Endothelial cell of umbilical vein (primary cell): ENCODE results near the gene DGKD. TPM values are rescaled to one million over a fixed set of nuclear protein-coding genes. Genes with fewer than 3 reads are reported as not detected.

Source experiments
- BruUV-seq: library from RNA; stranded (reverse); fragments of 400-500 nt; replicated peaks from 2 replicates; lab custom pipeline; 2021; lab: Mats Ljungman, UMichigan
- CTCF ChIA-PET: fragments of 300-600, 350-600 bp; sonication (Branson Sonifier 250); formaldehyde crosslinking; loops from one replicate; lab custom pipeline; 2021; ENCODE audit warnings: antibody characterized with exemption, inconsistent platforms; lab: Charles Lee
- POLR2A ChIA-PET: fragments of 300-600, 350-600 bp; sonication (Branson Sonifier 250); formaldehyde crosslinking; loops from one replicate; lab custom pipeline; 2021; ENCODE audit warnings: antibody characterized with exemption, inconsistent platforms; lab: Charles Lee
- DNase-seq: peaks from one replicate; pipeline ENCODE4 v3.0.0-alpha.2; 2011; ENCODE audit warnings: low read depth, low spot score
- FAIRE-seq: peaks from 2 replicates; lab custom pipeline; 2011; peaks lifted over from hg19 to GRCh38; lab: Jason Lieb, UNC
- H2AFZ ChIP-seq: 2 replicates; pipeline ENCODE4 v1.6.0; 2012; ENCODE audit warnings: low read depth, low read length, control low read depth, inconsistent platforms
- H3K27ac ChIP-seq: 2 replicates; pipeline ENCODE4 v1.5.1; 2011; ENCODE audit warnings: low read depth, mild to moderate bottlenecking, control low read depth, low read length, moderate library complexity; ENCODE audit not compliant: insufficient read depth
- H3K27me3 ChIP-seq, 2 experiments: 2 replicates each; pipeline versions ENCODE4 v1.6.0 to v1.6.1; 2011; ENCODE audit warnings: low read length in 2 of 2, mixed read lengths in 1 of 2; ENCODE audit not compliant: control insufficient read depth in 2 of 2, insufficient read depth in 2 of 2
- H3K36me3 ChIP-seq, 2 experiments: 2 replicates in 1 of 2; 3 replicates in 1 of 2; pipeline ENCODE4 v1.5.1; 2011; ENCODE audit warnings: low read length in 2 of 2, mild to moderate bottlenecking in 1 of 2, moderate library complexity in 1 of 2; ENCODE audit not compliant: control insufficient read depth in 2 of 2, insufficient read depth in 2 of 2; ENCODE audit errors: extremely low read depth in 1 of 2
- H3K4me1 ChIP-seq: 3 replicates; pipeline ENCODE4 v1.5.1; 2011; ENCODE audit warnings: mild to moderate bottlenecking, low read length; ENCODE audit not compliant: control insufficient read depth, insufficient read depth; ENCODE audit errors: extremely low read depth
- H3K4me2 ChIP-seq: 2 replicates; pipeline ENCODE4 v1.6.1; 2011; ENCODE audit warnings: low read length, control low read depth, mixed read lengths; ENCODE audit not compliant: insufficient read depth
- H3K4me3 ChIP-seq, 3 experiments: fragments of 200-600 bp in 1 of 3; sonication (generic), shearing (Covaris generic) in 1 of 3; replicated peaks in 1 of 3; 2 replicates each; pipeline ENCODE4 v1.5.1; 2011 to 2016; ENCODE audit warnings: control low read depth in 3 of 3, low read length in 3 of 3, mild to moderate bottlenecking in 2 of 3, inconsistent platforms in 1 of 3, low read depth in 1 of 3, moderate library complexity in 1 of 3; ENCODE audit not compliant: insufficient read depth in 1 of 3
- H3K79me2 ChIP-seq: 2 replicates; pipeline ENCODE4 v1.6.0; 2012; ENCODE audit warnings: low read length, inconsistent platforms; ENCODE audit not compliant: control insufficient read depth, insufficient read depth
- H3K9ac ChIP-seq: replicated peaks from 2 replicates; pipeline ENCODE3; 2011; ENCODE audit warnings: low read length, control low read depth; ENCODE audit not compliant: insufficient read depth; ENCODE audit errors: extremely low read depth
- H3K9me1 ChIP-seq: replicated peaks from 3 replicates; pipeline ENCODE4 v1.6.0; 2011; ENCODE audit warnings: mild to moderate bottlenecking, low read length; ENCODE audit not compliant: control insufficient read depth, insufficient read depth; ENCODE audit errors: extremely low read depth
- H3K9me3 ChIP-seq: replicated peaks from 2 replicates; pipeline ENCODE4 v1.5.1; 2012; ENCODE audit warnings: low read length, inconsistent platforms; ENCODE audit not compliant: control insufficient read depth, insufficient read depth
- H4K20me1 ChIP-seq: replicated peaks from 2 replicates; pipeline ENCODE3; 2011; ENCODE audit warnings: mild to moderate bottlenecking, low read length; ENCODE audit not compliant: control insufficient read depth, insufficient read depth; ENCODE audit errors: extremely low read depth
- EZH2 ChIP-seq: IDR thresholded peaks from 2 replicates; pipeline ENCODE4 v1.6.1; 2012; ENCODE audit warnings: borderline replicate concordance, low read depth, mild to moderate bottlenecking, moderate library complexity, low read length, inconsistent platforms; ENCODE audit not compliant: severe bottlenecking
- FOS ChIP-seq: IDR thresholded peaks from 2 replicates; pipeline ENCODE4 v1.6.1; 2011; ENCODE audit warnings: mild to moderate bottlenecking, low read length, moderate library complexity, borderline replicate concordance; ENCODE audit not compliant: insufficient read depth
- GATA2 ChIP-seq: IDR thresholded peaks from 2 replicates; pipeline ENCODE4 v1.7.0; 2011; ENCODE audit warnings: low read depth, mild to moderate bottlenecking, moderate library complexity, mixed read lengths, low read length; ENCODE audit not compliant: insufficient read length, insufficient read depth
- JUN ChIP-seq: IDR thresholded peaks from 2 replicates; pipeline ENCODE4 v1.6.1; 2011; ENCODE audit warnings: borderline replicate concordance, low read depth; ENCODE audit not compliant: insufficient read length, insufficient read depth
- MAX ChIP-seq: IDR thresholded peaks from 2 replicates; pipeline ENCODE4 v1.6.1; 2011; ENCODE audit not compliant: insufficient read depth, insufficient read length
- MYC ChIP-seq: IDR thresholded peaks from one replicate; pipeline ENCODE4 v1.6.1; 2011; ENCODE audit warnings: mild to moderate bottlenecking, low read depth, low read length
- POLR2A ChIP-seq: IDR thresholded peaks from 2 replicates; pipeline ENCODE4 v1.6.1; 2012; ENCODE audit warnings: low read depth, mild to moderate bottlenecking, control low read depth, low read length
- POLR2AphosphoS5 ChIP-seq: IDR thresholded peaks from 2 replicates; pipeline ENCODE4 v1.6.1; 2012; ENCODE audit warnings: low read depth, mild to moderate bottlenecking, control low read depth, low read length, moderate library complexity; ENCODE audit not compliant: insufficient read depth
- dilution Hi-C: fragments of 300-500 bp; cut with MboI; formaldehyde crosslinking; loops from one replicate; pipeline ENCODE4 v1.15.0; 2019; ENCODE audit warnings: low sequenced_read_pairs; ENCODE audit not compliant: extremely low pct_ligation_motif_present
- intact Hi-C: fragments of 100-400 bp; cut with micrococcal nuclease; formaldehyde crosslinking; loops from one replicate; pipeline ENCODE4 v1.10.0; 2022
- polyA plus RNA-seq, 4 experiments: library from polyadenylated mRNA; depleted of rRNA in 3 of 4; stranded (reverse) in 3 of 4; unstranded in 1 of 4; fragments of >200 nt; gene quantifications; 2 replicates each; pipeline versions ENCODE4 v1.2.1 to v1.2.3, GENCODE V29; 2011 to 2012; ENCODE audit warnings: missing spikeins in 1 of 4
- total RNA-seq: library from RNA; stranded (reverse); gene quantifications from 2 replicates; pipeline ENCODE4 v1.2.3, GENCODE V29; 2021
- TF ChIP-seq, protein P1 (sequence below), 2 donors: IDR thresholded peaks; 1 replicate in 1 of 2; 2 replicates in 1 of 2; pipeline ENCODE4 v1.5.1; 2011; ENCODE audit warnings: low read length in 2 of 2, mild to moderate bottlenecking in 2 of 2, moderate library complexity in 2 of 2, control low read depth in 1 of 2, inconsistent platforms in 1 of 2, low read depth in 1 of 2; ENCODE audit not compliant: insufficient read depth in 1 of 2; ENCODE audit errors: extremely low read depth in 1 of 2

DGKD gene
- total and polyA plus RNA-seq, 2 donors (not counting 3 experiments of a cell fraction or from before 2014, with no cell fraction given): 10.8 to 36.6 TPM

DNA sequence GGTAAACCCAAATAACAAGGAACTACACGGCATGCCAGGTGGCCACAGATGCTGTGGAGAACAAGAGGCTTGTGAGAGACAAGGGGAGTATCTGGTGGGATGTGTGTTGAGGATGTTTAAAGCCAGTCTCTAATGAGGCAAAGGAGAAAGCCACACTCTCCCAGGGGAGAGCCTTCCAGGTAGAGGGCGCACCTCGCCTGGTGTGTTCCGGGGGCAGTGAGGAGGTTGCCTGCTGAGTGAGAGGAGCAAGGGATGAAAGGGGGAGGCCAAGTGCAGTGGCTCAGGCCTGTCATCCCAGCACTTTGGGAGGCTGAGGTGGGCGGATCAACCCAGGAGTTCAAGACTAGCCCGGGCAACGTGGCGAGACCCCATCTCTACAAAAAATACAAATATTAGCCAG lies 30.4 kb upstream of the DGKD start:
- H3K4me1 ChIP-seq: no peaks in the 10 kb centered on the region
- no peak for FAIRE-seq
- DNase-seq: no peak

More for the DNA sequence above, 30.4 kb upstream of the DGKD start:
- H3K27me3 ChIP-seq: peaks cover 3% of the 10 kb centered on the region in 2 experiments
- H3K4me2 ChIP-seq: no peak overlapping the region
- H3K36me3 ChIP-seq: no peaks in the 10 kb centered on the region
- H2AFZ ChIP-seq: no peak overlapping the region
- H3K9me3 ChIP-seq: no peaks in the 10 kb centered on the region
- H4K20me1 ChIP-seq: no peaks in the 10 kb centered on the region
- no TSS peak for BruUV-seq
- intact Hi-C loops: no loop called here
- no peaks in the 10 kb centered on the region for H3K79me2 ChIP-seq
- dilution Hi-C loops: no loop called here
- H3K4me3 ChIP-seq: no peak overlapping the region
- no peak for TF ChIP-seq POLR2AphosphoS5
- TF ChIP-seq MAX: no peak
- no peak for TF ChIP-seq POLR2A
- TF ChIP-seq FOS: no peak
- no peak for TF ChIP-seq GATA2
- no peak for TF ChIP-seq EZH2
- no peak for TF ChIP-seq JUN
- TF ChIP-seq, protein P1, sequence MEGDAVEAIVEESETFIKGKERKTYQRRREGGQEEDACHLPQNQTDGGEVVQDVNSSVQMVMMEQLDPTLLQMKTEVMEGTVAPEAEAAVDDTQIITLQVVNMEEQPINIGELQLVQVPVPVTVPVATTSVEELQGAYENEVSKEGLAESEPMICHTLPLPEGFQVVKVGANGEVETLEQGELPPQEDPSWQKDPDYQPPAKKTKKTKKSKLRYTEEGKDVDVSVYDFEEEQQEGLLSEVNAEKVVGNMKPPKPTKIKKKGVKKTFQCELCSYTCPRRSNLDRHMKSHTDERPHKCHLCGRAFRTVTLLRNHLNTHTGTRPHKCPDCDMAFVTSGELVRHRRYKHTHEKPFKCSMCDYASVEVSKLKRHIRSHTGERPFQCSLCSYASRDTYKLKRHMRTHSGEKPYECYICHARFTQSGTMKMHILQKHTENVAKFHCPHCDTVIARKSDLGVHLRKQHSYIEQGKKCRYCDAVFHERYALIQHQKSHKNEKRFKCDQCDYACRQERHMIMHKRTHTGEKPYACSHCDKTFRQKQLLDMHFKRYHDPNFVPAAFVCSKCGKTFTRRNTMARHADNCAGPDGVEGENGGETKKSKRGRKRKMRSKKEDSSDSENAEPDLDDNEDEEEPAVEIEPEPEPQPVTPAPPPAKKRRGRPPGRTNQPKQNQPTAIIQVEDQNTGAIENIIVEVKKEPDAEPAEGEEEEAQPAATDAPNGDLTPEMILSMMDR (IDR thresholded peaks at IDR 0.05; ENCODE audit: extremely low read depth in 1 of 2, insufficient read depth in 1 of 2, low read depth in 1 of 2, low read length in 2 of 2): no peak
- TF ChIP-seq MYC: no peak
- no peaks in the 10 kb centered on the region for H3K9me1 ChIP-seq
- H3K27ac ChIP-seq: no peak overlapping the region
- ChIA-PET POLR2A (no interaction called here), CTCF (no interaction called here)
- no peak overlapping the region for H3K9ac ChIP-seq
